GM12878 (cell line): ENCODE results near the gene NKAIN2. TPM values are rescaled to one million over a fixed set of nuclear protein-coding genes. Genes with fewer than 3 reads are reported as not detected.
A peak's percentile ranks its signal among the peaks of the same experiment; 100 is the strongest.

ENCODE experiments used
- ATAC-seq: fragments of 200-7000 bp; cut with Tn5 transposase; 3 replicates; pipeline ENCODE4 v1.9.1; 2020; ENCODE audit warnings: mild to moderate bottlenecking, moderate library complexity
- BruUV-seq: library from RNA; stranded (reverse); fragments of 400-500 nt; replicated peaks from 2 replicates; lab custom pipeline; 2021; lab: Mats Ljungman, UMichigan
- CTCF ChIA-PET: fragments of 300-600 bp; sonication (Branson Sonifier 250); formaldehyde crosslinking; extraction: SDS; loops from one replicate; lab custom pipeline; 2021; ENCODE audit warnings: inconsistent platforms; lab: Yijun Ruan, JAX
- POLR2A ChIA-PET: fragments of 350-600 bp; formaldehyde crosslinking; extraction: SDS; loops from one replicate; lab custom pipeline; 2021; ENCODE audit warnings: inconsistent platforms; lab: Charles Lee
- RAD21 ChIA-PET: fragments of 300-600 bp; sonication (Branson Sonifier 250); formaldehyde crosslinking; loops from one replicate; lab custom pipeline; 2023; ENCODE audit warnings: antibody characterized with exemption; ENCODE audit not compliant: unreplicated experiment; lab: Charles Lee
- SMC1A ChIA-PET: fragments of 300-600 bp; sonication (Branson Sonifier 250); formaldehyde crosslinking; loops from one replicate; lab custom pipeline; 2023; ENCODE audit not compliant: unreplicated experiment, uncharacterized antibody; lab: Charles Lee
- DNase-seq: peaks from one replicate; pipeline ENCODE4 v3.0.0-alpha.2; 2011; ENCODE audit warnings: low read depth, low spot score
- FAIRE-seq: peaks from 3 replicates; lab custom pipeline; 2011; peaks lifted over from hg19 to GRCh38; lab: Jason Lieb, UNC
- H2AFZ ChIP-seq: 2 replicates; pipeline ENCODE4 v1.6.0; 2011; ENCODE audit warnings: low read depth, low read length, control low read depth; ENCODE audit not compliant: control insufficient read depth
- H3K27ac ChIP-seq: 2 replicates; pipeline ENCODE4 v1.5.1; 2011; ENCODE audit warnings: control low read depth; ENCODE audit not compliant: control insufficient read depth, insufficient read depth
- H3K27me3 ChIP-seq, 2 experiments: replicated peaks in 1 of 2; 2 replicates each; pipeline versions ENCODE4 v1.6.0 to v1.6.1; 2011; ENCODE audit warnings: low read length in 1 of 2; ENCODE audit not compliant: control insufficient read depth in 2 of 2, insufficient read depth in 2 of 2
- H3K36me3 ChIP-seq, 2 experiments: 2 replicates each; pipeline ENCODE4 v1.5.1; 2011; ENCODE audit warnings: low read length in 1 of 2; ENCODE audit not compliant: control insufficient read depth in 2 of 2, insufficient read depth in 2 of 2
- H3K4me1 ChIP-seq: 2 replicates; pipeline ENCODE4 v1.6.1; 2011; ENCODE audit warnings: mild to moderate bottlenecking, low read length, moderate library complexity, mixed read lengths; ENCODE audit not compliant: control insufficient read depth, insufficient read depth
- H3K4me2 ChIP-seq: 2 replicates; pipeline ENCODE4 v1.6.0; 2011; ENCODE audit warnings: control low read depth; ENCODE audit not compliant: control insufficient read depth, insufficient read depth
- H3K4me3 ChIP-seq: fragments of 200-600 bp; sonication (generic); 2 replicates; pipeline ENCODE4 v1.5.1; 2016
- H3K79me2 ChIP-seq: 2 replicates; pipeline ENCODE4 v1.6.0; 2011; ENCODE audit warnings: low read length; ENCODE audit not compliant: control insufficient read depth, insufficient read depth
- H3K9ac ChIP-seq: 2 replicates; pipeline ENCODE4 v1.8.0; 2011; ENCODE audit warnings: low read length, control low read depth, mixed read lengths; ENCODE audit not compliant: control insufficient read depth, insufficient read depth
- H3K9me3 ChIP-seq: replicated peaks from 3 replicates; pipeline ENCODE4 v1.5.1; 2011; ENCODE audit warnings: mild to moderate bottlenecking, low read length; ENCODE audit not compliant: control insufficient read depth, insufficient read depth
- H4K20me1 ChIP-seq: 2 replicates; pipeline ENCODE4 v1.6.0; 2011; ENCODE audit not compliant: control insufficient read depth, insufficient read depth
- CHD2 ChIP-seq: IDR thresholded peaks from 2 replicates; pipeline ENCODE4 v1.6.1; 2011; ENCODE audit warnings: low read depth, low read length, improper control_type of control experiment, borderline replicate concordance
- LARP7 ChIP-seq: fragments of 450-650 bp; IDR thresholded peaks from 2 replicates; pipeline ENCODE4 v1.6.1; 2017; ENCODE audit warnings: mild to moderate bottlenecking
- NFYB ChIP-seq: IDR thresholded peaks from 2 replicates; pipeline ENCODE4 v1.6.1; 2011; ENCODE audit warnings: low read depth, mild to moderate bottlenecking, low read length, improper control_type of control experiment, moderate library complexity; ENCODE audit not compliant: insufficient read depth
- NRF1 ChIP-seq: conservative IDR thresholded peaks from 2 replicates; pipeline ENCODE4 v1.6.1; 2011; ENCODE audit warnings: mild to moderate bottlenecking, low read depth, low read length, improper control_type of control experiment
- REST ChIP-seq: IDR thresholded peaks from 2 replicates; pipeline ENCODE4 v1.6.1; 2012; ENCODE audit warnings: mild to moderate bottlenecking, low read depth, low read length
- TCF3 ChIP-seq: IDR thresholded peaks from 2 replicates; pipeline ENCODE4 v1.6.1; 2012; ENCODE audit warnings: low read depth, mild to moderate bottlenecking, low read length, borderline replicate concordance; ENCODE audit not compliant: insufficient read depth
- USF1 ChIP-seq: IDR thresholded peaks from 2 replicates; pipeline ENCODE4 v1.6.1; 2011; ENCODE audit warnings: borderline replicate concordance, low read depth, mild to moderate bottlenecking, moderate library complexity, mixed read lengths, low read length; ENCODE audit not compliant: insufficient read depth; ENCODE audit errors: extremely low read length
- WGBS: methylation state at CpG from one replicate; pipeline ENCODE4 v1.1.6; 2016; ENCODE audit warnings: low lambda C conversion rate; ENCODE audit not compliant: insufficient replicate concordance, insufficient coverage; ENCODE audit errors: missing lambda C conversion rate; 5-methylcytosine and 5-hydroxymethylcytosine counted together
- in situ Hi-C: fragments of 300-500 bp; cut with MboI; formaldehyde crosslinking; loops from 9 replicates; pipeline ENCODE4 v1.14.3; 2018; ENCODE audit warnings: mixed read lengths
- intact Hi-C: fragments of 100-400 bp; cut with micrococcal nuclease; formaldehyde crosslinking; loops from one replicate; pipeline ENCODE4 v1.14.2; 2022; ENCODE audit not compliant: unreplicated experiment
- polyA plus RNA-seq, 11 experiments: library from polyadenylated mRNA; depleted of rRNA in 4 of 11; unstranded in 6 of 11; stranded (reverse) in 5 of 11; fragments of >200 nt; fragmentation: Nextera tagmentation in 4 of 11; fragmentation: Illumina TruSeq in 1 of 11; extraction: Ambion mirVana in 4 of 11; extraction: Trizol in 1 of 11; gene quantifications; 1 replicate in 1 of 11; 2 replicates in 10 of 11; pipeline versions ENCODE4 v1.2.1 to v1.2.3, GENCODE V29; 2011 to 2016; ENCODE audit warnings: inconsistent platforms in 2 of 11, missing spikeins in 2 of 11, low read depth in 1 of 11
- total RNA-seq, 4 experiments: library from RNA; depleted of rRNA in 3 of 4; stranded (reverse); fragments of >200 nt in 3 of 4; fragmentation: Illumina TruSeq in 1 of 4; extraction: Trizol in 1 of 4; gene quantifications; 2 replicates each; pipeline versions ENCODE4 v1.2.1 to v1.2.3, GENCODE V29; 2013 to 2021

Gene NKAIN2
- total and polyA plus RNA-seq, 10 of the 15 experiments (the other 5 are each of a cell fraction or from before 2014, with no cell fraction given): not detected

- no peak for TF ChIP-seq REST
- no peak for TF ChIP-seq TCF3
- TF ChIP-seq, all 136 proteins: peak for 0
Measured at GRCh38 chr6:123785039-123785438, 18.6 kb upstream of the NKAIN2 start (continued).

GRCh38 chr6:123788319-123788718 lies 15.3 kb upstream of the NKAIN2 start:
- intact Hi-C loops: no loop called here
- no peak for TF ChIP-seq NFYB
- TF ChIP-seq NRF1: no peak
- TF ChIP-seq USF1: no peak
- TF ChIP-seq CHD2: no peak
- TF ChIP-seq LARP7: no peak
- TF ChIP-seq, all 136 proteins: peak for 0
- H2AFZ ChIP-seq: peak overlapping the region; percentile 58
- no peak overlapping the region for H3K4me3 ChIP-seq
- no TSS peak for BruUV-seq
- H3K9ac ChIP-seq: no peak overlapping the region
- no peaks in the 10 kb centered on the region for H3K9me3 ChIP-seq
- WGBS: 40% methylated on average over 1 of the region's 1 CpG
- H3K4me2 ChIP-seq: peak overlapping the region; percentile 35; the same call in 1 of the 2 replicates
- H3K27ac ChIP-seq: no peak overlapping the region
- ChIA-PET POLR2A (no interaction called here), CTCF (interaction anchor here (0.6 to 1.6 kb wide), 6 partner anchors 9 to 122 kb away, joined by 3 to 6 read pairs (median 4); no protein-coding TSS in a partner anchor), SMC1A (interaction anchor here (1.1 to 2.4 kb wide), 4 partner anchors 12 to 73 kb away, joined by 5 to 12 read pairs (median 6); no protein-coding TSS in a partner anchor), RAD21 (interaction anchor here (1.5 kb wide), 1 partner anchor 14 kb away, joined by 4 read pairs; no protein-coding TSS in a partner anchor)
- no peaks in the 10 kb centered on the region for H3K79me2 ChIP-seq
- no peaks in the 10 kb centered on the region for H3K4me1 ChIP-seq
- DNase-seq (no peak), FAIRE-seq (no peak), ATAC-seq (peak; percentile 72)
- no peaks in the 10 kb centered on the region for H3K36me3 ChIP-seq
- no peaks in the 10 kb centered on the region for H4K20me1 ChIP-seq
- in situ Hi-C loops: no loop called here
- H3K27me3 ChIP-seq: no peaks in the 10 kb centered on the region
